HEK293 (cell line): ENCODE measurements around the gene RASGRF2.

Experiments
- CTCF ChIA-PET: fragments of 350-600 bp; formaldehyde crosslinking; extraction: SDS; loops from one replicate; lab custom pipeline; 2021; ENCODE audit warnings: antibody characterized with exemption; lab: Yijun Ruan, JAX
- POLR2A ChIA-PET: fragments of 300-600 bp; formaldehyde crosslinking; extraction: SDS; loops from one replicate; lab custom pipeline; 2020; ENCODE audit warnings: antibody characterized with exemption, inconsistent platforms; lab: Yijun Ruan, JAX
- H3K27ac ChIP-seq: fragments of 200-500 bp; sonication (Bioruptor generic); 2 replicates; pipeline ENCODE4 v1.5.1; 2014; ENCODE audit warnings: low read depth, low read length, control low read depth, inconsistent platforms; ENCODE audit errors: extremely low read depth
- H3K36me3 ChIP-seq, 2 experiments: fragments of 200-500 bp in 1 of 2; sonication (Bioruptor generic) in 1 of 2; 1 replicate in 1 of 2; 2 replicates in 1 of 2; pipeline ENCODE4 v1.5.1; 2014 to 2017; ENCODE audit warnings: inconsistent platforms in 2 of 2, low read length in 2 of 2; ENCODE audit not compliant: control insufficient read depth in 2 of 2, insufficient read depth in 1 of 2
- H3K4me1 ChIP-seq: fragments of 200-500 bp; sonication (Bioruptor generic); 2 replicates; pipeline ENCODE4 v1.5.1; 2014; ENCODE audit warnings: mild to moderate bottlenecking, low read length, inconsistent platforms; ENCODE audit not compliant: control insufficient read depth, insufficient read depth
- H3K4me3 ChIP-seq: 2 replicates; pipeline ENCODE4 v1.5.1; 2011; ENCODE audit warnings: low read depth, mild to moderate bottlenecking, control low read depth, low read length, moderate library complexity
- H3K9me3 ChIP-seq: fragments of 200-500 bp; sonication (Bioruptor generic); 2 replicates; pipeline ENCODE4 v1.5.1; 2014; ENCODE audit warnings: low read depth, low read length, inconsistent platforms; ENCODE audit not compliant: control insufficient read depth, insufficient read depth
- BCL11B ChIP-seq: fragments of 450-650 bp; formaldehyde crosslinking; IDR thresholded peaks from 2 replicates; pipeline ENCODE4 v1.5.1; 2016; ENCODE audit warnings: low read depth, missing biosample characterization, missing genetic modification characterization
- FEZF1 ChIP-seq: fragments of 450-650 bp; formaldehyde crosslinking; IDR thresholded peaks from 2 replicates; pipeline ENCODE4 v1.5.1; 2016; ENCODE audit warnings: missing biosample characterization, missing genetic modification characterization
- MYNN ChIP-seq: fragments of 450-650 bp; formaldehyde crosslinking; IDR thresholded peaks from 2 replicates; pipeline ENCODE4 v1.5.1; 2016; ENCODE audit warnings: missing biosample characterization, missing genetic modification characterization, borderline replicate concordance
- SALL2 ChIP-seq: fragments of 450-650 bp; formaldehyde crosslinking; IDR thresholded peaks from 2 replicates; pipeline ENCODE4 v1.5.0; 2017; ENCODE audit warnings: missing biosample characterization, mild to moderate bottlenecking, missing genetic modification characterization, borderline replicate concordance
- SP3 ChIP-seq: fragments of 450-650 bp; formaldehyde crosslinking; IDR thresholded peaks from 2 replicates; pipeline ENCODE4 v1.5.1; 2016; ENCODE audit warnings: missing biosample characterization, missing genetic modification characterization
- TRIM28 ChIP-seq: IDR thresholded peaks from 2 replicates; pipeline ENCODE4 v1.6.1; 2011; ENCODE audit warnings: low read length, control low read depth, borderline replicate concordance
- ZNF155 ChIP-seq: fragments of 450-650 bp; formaldehyde crosslinking; IDR thresholded peaks from 2 replicates; pipeline ENCODE4 v1.5.1; 2016; ENCODE audit warnings: missing biosample characterization, missing genetic modification characterization
- ZNF548 ChIP-seq: fragments of 450-650 bp; formaldehyde crosslinking; IDR thresholded peaks from 2 replicates; pipeline ENCODE4 v1.5.1; 2016; ENCODE audit warnings: missing biosample characterization, missing genetic modification characterization
- ZNF561 ChIP-seq: fragments of 450-650 bp; IDR thresholded peaks from 2 replicates; pipeline ENCODE4 v1.5.1; 2018; ENCODE audit warnings: missing biosample characterization, missing genetic modification characterization, borderline replicate concordance
- ZNF585B ChIP-seq: fragments of 450-650 bp; formaldehyde crosslinking; IDR thresholded peaks from 2 replicates; pipeline ENCODE4 v1.5.1; 2016; ENCODE audit warnings: missing biosample characterization, missing genetic modification characterization
- ZNF600 ChIP-seq: fragments of 450-650 bp; formaldehyde crosslinking; IDR thresholded peaks from 2 replicates; pipeline ENCODE4 v1.5.1; 2016; ENCODE audit warnings: missing biosample characterization, missing genetic modification characterization
- ZNF791 ChIP-seq: fragments of 450-650 bp; formaldehyde crosslinking; IDR thresholded peaks from 2 replicates; pipeline ENCODE4 v1.5.1; 2016; ENCODE audit warnings: missing biosample characterization, missing genetic modification characterization
- ZSCAN30 ChIP-seq: fragments of 450-650 bp; IDR thresholded peaks from 2 replicates; pipeline ENCODE4 v1.5.1; 2018; ENCODE audit warnings: missing biosample characterization, mild to moderate bottlenecking, missing genetic modification characterization, moderate library complexity
- TF ChIP-seq, protein P1 (sequence below): fragments of 450-650 bp; formaldehyde crosslinking; IDR thresholded peaks from 2 replicates; pipeline ENCODE4 v1.5.1; 2016; ENCODE audit warnings: missing biosample characterization, missing genetic modification characterization
- TF ChIP-seq, protein P2 (sequence below): fragments of 450-650 bp; formaldehyde crosslinking; IDR thresholded peaks from 2 replicates; pipeline ENCODE4 v1.5.1; 2017; ENCODE audit warnings: missing biosample characterization, missing genetic modification characterization
- TF ChIP-seq, protein P3 (sequence below): fragments of 450-650 bp; formaldehyde crosslinking; IDR thresholded peaks from 2 replicates; pipeline ENCODE4 v1.5.1; 2016; ENCODE audit warnings: missing biosample characterization, missing genetic modification characterization, borderline replicate concordance
- TF ChIP-seq, protein P4 (sequence below): fragments of 450-650 bp; formaldehyde crosslinking; IDR thresholded peaks from 2 replicates; pipeline ENCODE4 v1.5.1; 2016; ENCODE audit warnings: missing biosample characterization, missing genetic modification characterization
- TF ChIP-seq, protein P5 (sequence below): fragments of 450-650 bp; IDR thresholded peaks from 2 replicates; pipeline ENCODE4 v1.5.1; 2018; ENCODE audit warnings: missing biosample characterization, missing genetic modification characterization
- TF ChIP-seq, protein P6 (sequence below): fragments of 450-650 bp; formaldehyde crosslinking; IDR thresholded peaks from 2 replicates; pipeline ENCODE4 v1.5.1; 2016; ENCODE audit warnings: missing biosample characterization, missing genetic modification characterization

RASGRF2 gene

DNA sequence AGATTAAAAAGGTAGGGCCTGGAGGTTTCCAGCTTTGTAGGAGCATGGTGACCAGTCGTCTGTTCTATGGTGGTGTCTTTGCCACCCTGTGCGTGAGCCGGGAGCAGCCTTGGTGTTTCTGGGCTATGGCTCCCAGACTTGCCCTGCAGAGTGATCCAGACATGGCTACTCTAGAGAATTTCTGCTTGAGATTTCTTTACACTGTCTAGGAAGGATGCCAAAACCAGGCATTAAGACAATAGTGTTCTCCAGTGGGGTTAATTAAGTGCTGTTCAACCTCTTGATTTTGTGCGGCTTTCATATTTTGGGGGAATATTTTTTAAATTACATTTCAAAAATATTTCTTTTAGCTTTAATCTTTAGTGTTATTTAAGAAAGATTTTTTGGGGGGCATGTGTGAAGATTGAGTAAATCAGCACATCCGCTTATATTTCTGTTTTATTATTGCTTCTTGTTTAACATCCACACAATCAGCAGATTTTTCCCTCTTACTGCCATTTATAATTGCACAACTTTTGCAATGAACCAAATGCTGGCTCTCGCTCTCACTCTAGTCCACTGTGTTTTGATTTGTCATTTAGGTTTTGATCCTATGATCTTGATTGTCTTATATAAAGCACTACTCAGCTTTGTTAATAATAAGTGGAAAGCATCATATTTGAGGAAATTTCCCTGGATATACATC lies 110.5 kb downstream of the RASGRF2 start:
- no peak overlapping the region for H3K4me3 ChIP-seq
- peaks cover 0 to 3% of the 10 kb centered on the region in 2 experiments; a peak in 2 of 3 replicates for H3K36me3 ChIP-seq
- ChIA-PET POLR2A (no interaction called here), CTCF (no interaction called here)
- no peaks in the 10 kb centered on the region for H3K9me3 ChIP-seq
- H3K27ac ChIP-seq = no peak overlapping the region
- no peak for TF ChIP-seq ZSCAN30 (tag by site-specific recombination)
- TF ChIP-seq SP3 (tag by site-specific recombination) = no peak
- TF ChIP-seq SALL2 (tag by site-specific recombination) = no peak
- TF ChIP-seq, protein P1, sequence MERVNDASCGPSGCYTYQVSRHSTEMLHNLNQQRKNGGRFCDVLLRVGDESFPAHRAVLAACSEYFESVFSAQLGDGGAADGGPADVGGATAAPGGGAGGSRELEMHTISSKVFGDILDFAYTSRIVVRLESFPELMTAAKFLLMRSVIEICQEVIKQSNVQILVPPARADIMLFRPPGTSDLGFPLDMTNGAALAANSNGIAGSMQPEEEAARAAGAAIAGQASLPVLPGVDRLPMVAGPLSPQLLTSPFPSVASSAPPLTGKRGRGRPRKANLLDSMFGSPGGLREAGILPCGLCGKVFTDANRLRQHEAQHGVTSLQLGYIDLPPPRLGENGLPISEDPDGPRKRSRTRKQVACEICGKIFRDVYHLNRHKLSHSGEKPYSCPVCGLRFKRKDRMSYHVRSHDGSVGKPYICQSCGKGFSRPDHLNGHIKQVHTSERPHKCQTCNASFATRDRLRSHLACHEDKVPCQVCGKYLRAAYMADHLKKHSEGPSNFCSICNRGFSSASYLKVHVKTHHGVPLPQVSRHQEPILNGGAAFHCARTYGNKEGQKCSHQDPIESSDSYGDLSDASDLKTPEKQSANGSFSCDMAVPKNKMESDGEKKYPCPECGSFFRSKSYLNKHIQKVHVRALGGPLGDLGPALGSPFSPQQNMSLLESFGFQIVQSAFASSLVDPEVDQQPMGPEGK = no peak
- TF ChIP-seq, protein P2, sequence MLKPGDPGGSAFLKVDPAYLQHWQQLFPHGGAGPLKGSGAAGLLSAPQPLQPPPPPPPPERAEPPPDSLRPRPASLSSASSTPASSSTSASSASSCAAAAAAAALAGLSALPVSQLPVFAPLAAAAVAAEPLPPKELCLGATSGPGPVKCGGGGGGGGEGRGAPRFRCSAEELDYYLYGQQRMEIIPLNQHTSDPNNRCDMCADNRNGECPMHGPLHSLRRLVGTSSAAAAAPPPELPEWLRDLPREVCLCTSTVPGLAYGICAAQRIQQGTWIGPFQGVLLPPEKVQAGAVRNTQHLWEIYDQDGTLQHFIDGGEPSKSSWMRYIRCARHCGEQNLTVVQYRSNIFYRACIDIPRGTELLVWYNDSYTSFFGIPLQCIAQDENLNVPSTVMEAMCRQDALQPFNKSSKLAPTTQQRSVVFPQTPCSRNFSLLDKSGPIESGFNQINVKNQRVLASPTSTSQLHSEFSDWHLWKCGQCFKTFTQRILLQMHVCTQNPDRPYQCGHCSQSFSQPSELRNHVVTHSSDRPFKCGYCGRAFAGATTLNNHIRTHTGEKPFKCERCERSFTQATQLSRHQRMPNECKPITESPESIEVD (tag by site-specific recombination) = no peak
- no peak for TF ChIP-seq FEZF1 (tag by site-specific recombination)
- TF ChIP-seq ZNF561 (tag by site-specific recombination) = no peak
- TF ChIP-seq, protein P3, sequence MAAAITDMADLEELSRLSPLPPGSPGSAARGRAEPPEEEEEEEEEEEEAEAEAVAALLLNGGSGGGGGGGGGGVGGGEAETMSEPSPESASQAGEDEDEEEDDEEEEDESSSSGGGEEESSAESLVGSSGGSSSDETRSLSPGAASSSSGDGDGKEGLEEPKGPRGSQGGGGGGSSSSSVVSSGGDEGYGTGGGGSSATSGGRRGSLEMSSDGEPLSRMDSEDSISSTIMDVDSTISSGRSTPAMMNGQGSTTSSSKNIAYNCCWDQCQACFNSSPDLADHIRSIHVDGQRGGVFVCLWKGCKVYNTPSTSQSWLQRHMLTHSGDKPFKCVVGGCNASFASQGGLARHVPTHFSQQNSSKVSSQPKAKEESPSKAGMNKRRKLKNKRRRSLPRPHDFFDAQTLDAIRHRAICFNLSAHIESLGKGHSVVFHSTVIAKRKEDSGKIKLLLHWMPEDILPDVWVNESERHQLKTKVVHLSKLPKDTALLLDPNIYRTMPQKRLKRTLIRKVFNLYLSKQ (tag by site-specific recombination) = no peak
- no peak for TF ChIP-seq MYNN (tag by site-specific recombination)
- no peak for TF ChIP-seq ZNF585B
- no peak for TF ChIP-seq ZNF791 (tag by site-specific recombination)
- no peak for TF ChIP-seq ZNF548 (tag by site-specific recombination)
- no peak for TF ChIP-seq ZNF155
- no peak for TF ChIP-seq BCL11B
- no peaks in the 10 kb centered on the region; the same call in 1 of the 2 replicates for H3K4me1 ChIP-seq

DNA sequence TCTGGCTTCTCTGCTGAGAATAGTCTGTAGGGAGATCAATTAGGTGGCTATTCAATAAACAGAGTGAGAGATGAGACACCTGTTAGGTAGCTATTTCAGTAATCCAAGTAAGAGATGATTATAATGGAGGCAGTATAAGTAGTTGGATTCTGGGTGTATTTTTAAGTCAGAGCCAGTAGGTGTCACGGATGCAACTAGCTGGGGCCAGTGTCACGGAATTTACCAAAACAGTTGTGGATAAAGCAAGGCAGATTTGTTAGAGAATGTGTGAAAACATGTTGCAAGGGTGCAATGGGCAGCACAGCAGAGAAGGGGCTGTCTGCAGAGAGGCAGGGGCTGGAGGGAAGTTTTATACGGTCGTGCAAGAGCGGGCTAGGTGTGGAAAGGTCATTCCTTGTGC lies 114.9 kb downstream of the RASGRF2 start:
- CTCF ChIA-PET = no interaction called here
- H3K36me3 ChIP-seq = peaks cover 0 to 3% of the 10 kb centered on the region in 2 experiments; a peak in 2 of 3 replicates
- POLR2A ChIA-PET = no interaction called here
- no peaks in the 10 kb centered on the region for H3K9me3 ChIP-seq
- H3K27ac ChIP-seq = no peak overlapping the region
- TF ChIP-seq TRIM28 = no peak
- TF ChIP-seq, protein P4, sequence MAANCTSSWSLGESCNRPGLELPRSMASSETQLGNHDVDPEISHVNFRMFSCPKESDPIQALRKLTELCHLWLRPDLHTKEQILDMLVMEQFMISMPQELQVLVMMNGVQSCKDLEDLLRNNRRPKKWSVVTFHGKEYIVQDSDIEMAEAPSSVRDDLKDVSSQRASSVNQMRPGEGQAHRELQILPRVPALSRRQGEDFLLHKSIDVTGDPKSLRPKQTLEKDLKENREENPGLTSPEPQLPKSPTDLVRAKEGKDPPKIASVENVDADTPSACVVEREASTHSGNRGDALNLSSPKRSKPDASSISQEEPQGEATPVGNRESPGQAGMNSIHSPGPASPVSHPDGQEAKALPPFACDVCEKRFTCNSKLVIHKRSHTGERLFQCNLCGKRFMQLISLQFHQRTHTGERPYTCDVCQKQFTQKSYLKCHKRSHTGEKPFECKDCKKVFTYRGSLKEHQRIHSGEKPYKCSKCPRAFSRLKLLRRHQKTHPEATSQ = no peak
- TF ChIP-seq, protein P5, sequence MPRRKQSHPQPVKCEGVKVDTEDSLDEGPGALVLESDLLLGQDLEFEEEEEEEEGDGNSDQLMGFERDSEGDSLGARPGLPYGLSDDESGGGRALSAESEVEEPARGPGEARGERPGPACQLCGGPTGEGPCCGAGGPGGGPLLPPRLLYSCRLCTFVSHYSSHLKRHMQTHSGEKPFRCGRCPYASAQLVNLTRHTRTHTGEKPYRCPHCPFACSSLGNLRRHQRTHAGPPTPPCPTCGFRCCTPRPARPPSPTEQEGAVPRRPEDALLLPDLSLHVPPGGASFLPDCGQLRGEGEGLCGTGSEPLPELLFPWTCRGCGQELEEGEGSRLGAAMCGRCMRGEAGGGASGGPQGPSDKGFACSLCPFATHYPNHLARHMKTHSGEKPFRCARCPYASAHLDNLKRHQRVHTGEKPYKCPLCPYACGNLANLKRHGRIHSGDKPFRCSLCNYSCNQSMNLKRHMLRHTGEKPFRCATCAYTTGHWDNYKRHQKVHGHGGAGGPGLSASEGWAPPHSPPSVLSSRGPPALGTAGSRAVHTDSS (tag by site-specific recombination) = no peak
- TF ChIP-seq ZNF791 (tag by site-specific recombination) = no peak
- TF ChIP-seq ZNF600 (tag by site-specific recombination) = no peak
- no peak for TF ChIP-seq BCL11B
- TF ChIP-seq, protein P6, sequence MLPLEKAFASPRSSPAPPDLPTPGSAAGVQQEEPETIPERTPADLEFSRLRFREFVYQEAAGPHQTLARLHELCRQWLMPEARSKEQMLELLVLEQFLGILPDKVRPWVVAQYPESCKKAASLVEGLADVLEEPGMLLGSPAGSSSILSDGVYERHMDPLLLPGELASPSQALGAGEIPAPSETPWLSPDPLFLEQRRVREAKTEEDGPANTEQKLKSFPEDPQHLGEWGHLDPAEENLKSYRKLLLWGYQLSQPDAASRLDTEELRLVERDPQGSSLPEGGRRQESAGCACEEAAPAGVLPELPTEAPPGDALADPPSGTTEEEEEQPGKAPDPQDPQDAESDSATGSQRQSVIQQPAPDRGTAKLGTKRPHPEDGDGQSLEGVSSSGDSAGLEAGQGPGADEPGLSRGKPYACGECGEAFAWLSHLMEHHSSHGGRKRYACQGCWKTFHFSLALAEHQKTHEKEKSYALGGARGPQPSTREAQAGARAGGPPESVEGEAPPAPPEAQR = no peak
- H3K4me1 ChIP-seq = no peaks in the 10 kb centered on the region
- no peak overlapping the region for H3K4me3 ChIP-seq
